Measurements from ENCODE around the gene SPDYE8. TPM values are rescaled to one million over a fixed set of nuclear protein-coding genes. Genes with fewer than 3 reads are reported as not detected.
"Not testable (repeated sequence)": the region's sequence is repeated elsewhere in the genome, so short reads cannot be mapped to it uniquely, and the experiment has no call there.

Gene SPDYE8
- total RNA-seq, 4 donors from 2014 or later, result not detected

DNA sequence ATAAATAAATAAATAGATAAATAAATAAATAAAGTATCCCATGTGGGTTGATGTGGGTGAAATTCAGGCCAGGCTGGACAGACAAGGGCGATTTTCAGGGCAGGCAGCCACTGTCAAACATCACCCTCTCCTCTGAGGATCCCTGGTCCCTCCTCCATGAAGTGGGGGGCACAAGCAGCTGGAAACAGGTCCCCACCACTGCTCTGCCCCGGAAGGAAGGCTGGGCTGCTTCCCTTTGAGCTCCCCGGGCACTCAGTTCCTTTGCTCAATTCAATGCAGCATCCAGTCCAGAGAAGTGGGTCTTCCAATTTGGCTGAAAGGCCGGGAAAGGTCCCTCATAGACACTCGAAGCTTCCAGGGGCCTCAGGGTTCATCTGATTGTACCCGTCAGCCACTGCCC, 49.2 kb downstream of the SPDYE8 start:
- DNase-seq; H3K27ac ChIP-seq; H3K36me3 ChIP-seq; in situ Hi-C loops (cut with MboI; ENCODE audit: low pct_ligation_motif_present in 1 of 4, low pct_unique_long_range_greater_than_20kb in 1 of 4, low sequenced_read_pairs in 3 of 4); H3K27me3 ChIP-seq; H3K9me3 ChIP-seq; H3K4me1 ChIP-seq; H3K4me3 ChIP-seq; intact Hi-C loops (cut with DNase I; ENCODE audit: low total_unique reads): not testable (repeated sequence)
- WGBS, 2 donors (ENCODE audit: low coverage in 1 of 2), result no CpG with 5 or more reads among the region's 6 CpGs

DNA sequence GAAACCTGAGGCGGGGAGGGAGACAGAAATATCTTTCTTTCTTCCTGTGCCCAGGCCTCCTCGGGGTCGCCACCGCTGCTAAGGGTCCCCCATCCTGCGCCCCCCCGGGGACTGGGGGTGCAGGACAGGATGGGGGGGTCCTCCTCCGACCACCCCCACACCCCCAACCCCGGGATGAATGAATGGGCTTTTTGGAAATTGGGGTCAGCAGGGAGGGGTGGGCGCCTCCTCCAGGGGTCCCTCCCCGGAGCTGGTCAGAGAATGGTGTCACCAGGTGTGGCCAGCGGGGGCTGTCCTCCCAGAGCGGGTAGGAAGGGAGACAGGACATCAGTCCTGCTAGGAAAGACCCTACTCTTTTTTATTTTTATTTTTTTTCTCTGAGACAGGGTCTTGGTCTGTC, 53.1 kb downstream of the SPDYE8 start:
- in situ Hi-C loops (cut with MboI; ENCODE audit: low pct_ligation_motif_present in 1 of 4, low pct_unique_long_range_greater_than_20kb in 1 of 4, low sequenced_read_pairs in 3 of 4); H3K9me3 ChIP-seq; H3K27me3 ChIP-seq; intact Hi-C loops (cut with DNase I; ENCODE audit: low total_unique reads); DNase-seq; H3K4me1 ChIP-seq; H3K4me3 ChIP-seq; H3K27ac ChIP-seq; H3K36me3 ChIP-seq: not testable (repeated sequence)
- WGBS, 2 donors (ENCODE audit: low coverage in 1 of 2), result 100% methylated on average over 1 of the region's 12 CpGs; no CpG with 5 or more reads in 1 of the 2 donors

DNA sequence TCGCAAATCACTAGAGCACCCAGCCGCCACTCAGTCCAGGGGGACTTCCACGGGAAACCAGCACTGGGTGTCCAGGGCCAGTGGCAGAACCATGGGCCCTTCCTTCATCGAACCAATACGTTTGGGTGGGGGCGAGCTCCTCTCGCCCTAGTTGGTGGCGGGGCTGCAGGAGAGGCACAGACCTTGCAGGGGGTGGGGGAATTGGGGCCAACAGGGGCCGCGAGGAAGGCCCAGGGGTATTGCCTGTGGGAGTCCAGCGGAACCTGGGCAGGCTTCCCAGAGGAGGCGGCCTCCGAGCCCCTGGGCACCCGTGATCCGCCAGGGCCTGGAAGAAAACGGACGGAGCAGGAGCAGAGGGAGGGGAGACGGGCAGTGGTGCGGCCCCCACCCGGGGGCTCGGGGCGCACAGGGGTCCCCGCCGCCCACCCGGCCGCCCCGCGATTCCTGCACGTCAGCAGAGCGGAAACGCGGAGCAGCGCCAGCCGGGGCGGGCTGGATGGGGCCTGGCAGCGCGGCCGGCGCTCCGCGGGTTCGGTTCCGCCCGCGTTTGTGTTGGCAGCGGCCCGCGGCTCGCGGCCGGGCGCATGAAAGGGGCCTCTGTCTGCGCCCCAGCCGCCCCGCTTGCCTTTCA, 53.8 kb downstream of the SPDYE8 start:
- H3K4me3 ChIP-seq; H3K27ac ChIP-seq; H3K9me3 ChIP-seq; H3K36me3 ChIP-seq; in situ Hi-C loops (cut with MboI; ENCODE audit: low pct_ligation_motif_present in 1 of 4, low pct_unique_long_range_greater_than_20kb in 1 of 4, low sequenced_read_pairs in 3 of 4); H3K4me1 ChIP-seq; H3K27me3 ChIP-seq; intact Hi-C loops (cut with DNase I; ENCODE audit: low total_unique reads): not testable (repeated sequence)
- peak; percentile 7 for DNase-seq
- WGBS, 2 donors (ENCODE audit: low coverage in 1 of 2), result 97% methylated on average over 11 of the region's 55 CpGs; no CpG with 5 or more reads in 1 of the 2 donors

DNA sequence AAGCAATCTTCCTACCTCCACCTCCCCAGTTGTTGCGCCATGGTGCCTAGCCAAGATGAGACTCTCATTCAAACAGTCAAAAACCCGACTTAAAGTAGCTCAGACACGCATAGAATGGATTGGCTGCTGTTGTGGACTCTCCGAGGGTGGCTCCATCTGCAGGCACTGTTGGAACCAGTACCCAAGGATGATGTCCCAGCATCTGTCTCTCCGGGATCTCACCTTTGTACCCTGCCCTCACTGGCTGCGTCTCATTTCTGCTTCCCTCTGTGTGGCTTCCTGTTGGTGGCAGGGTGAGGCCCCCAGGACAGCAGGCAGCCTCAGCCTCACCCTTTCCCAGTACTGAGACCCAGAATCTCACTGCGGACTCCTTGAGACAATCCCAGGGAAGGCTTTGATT, 54.8 kb downstream of the SPDYE8 start:
- intact Hi-C loops (cut with DNase I; ENCODE audit: low total_unique reads); H3K4me3 ChIP-seq; H3K27ac ChIP-seq; DNase-seq; in situ Hi-C loops (cut with MboI; ENCODE audit: low pct_ligation_motif_present in 1 of 4, low pct_unique_long_range_greater_than_20kb in 1 of 4, low sequenced_read_pairs in 3 of 4); H3K27me3 ChIP-seq; H3K9me3 ChIP-seq; H3K36me3 ChIP-seq; H3K4me1 ChIP-seq: not testable (repeated sequence)
- 100% methylated on average over 3 of the region's 7 CpGs; no CpG with 5 or more reads in 1 of the 2 donors for WGBS, 2 donors (ENCODE audit: low coverage in 1 of 2)

DNA sequence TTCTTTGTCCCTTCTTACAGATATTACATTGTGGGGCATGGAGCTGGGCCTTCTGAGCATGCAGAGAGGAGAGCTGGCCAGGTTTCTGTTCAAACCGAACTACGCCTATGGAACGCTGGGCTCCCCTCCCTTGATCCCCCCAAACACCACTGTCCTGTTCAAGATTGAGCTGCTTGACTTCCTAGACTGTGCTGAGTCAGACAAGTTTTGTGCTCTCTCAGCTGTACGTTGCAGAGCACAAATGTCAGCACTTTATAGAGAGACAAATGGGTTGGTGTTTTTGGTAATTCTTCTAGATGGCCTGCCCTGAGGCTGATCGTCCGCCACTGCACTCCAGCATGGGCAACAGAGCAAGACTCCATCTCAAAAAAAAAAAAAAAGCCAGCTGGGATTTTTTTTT, 58.1 kb downstream of the SPDYE8 start:
- H3K27ac ChIP-seq; DNase-seq; H3K9me3 ChIP-seq; H3K4me1 ChIP-seq; intact Hi-C loops (cut with DNase I; ENCODE audit: low total_unique reads); H3K36me3 ChIP-seq; H3K27me3 ChIP-seq; H3K4me3 ChIP-seq; in situ Hi-C loops (cut with MboI; ENCODE audit: low pct_ligation_motif_present in 1 of 4, low pct_unique_long_range_greater_than_20kb in 1 of 4, low sequenced_read_pairs in 3 of 4): not testable (repeated sequence)
- WGBS, 2 donors (ENCODE audit: low coverage in 1 of 2), result no CpG with 5 or more reads among the region's 6 CpGs

Small RNA genes lying within 50 kb of the gene (small RNA-seq; reads per million reads assigned to genes)
- gene RF00019, result 0 reads per million in 4 donors

Other genes with a start within 250 kb of the SPDYE8 start
- 10 to 100 TPM in 1 of 4 donors, 1 to 10 TPM in 3; 3.7 to 12.1 (median 9.6) TPM for gene TYW1B, start 201.6 kb downstream of the SPDYE8 start, total RNA-seq
- gene POM121, start 104.7 kb downstream of the SPDYE8 start, total RNA-seq, result 10 to 100 TPM; 17.1 to 49.0 (median 23.6) TPM
- gene TRIM74, start 60.3 kb downstream of the SPDYE8 start, total RNA-seq, result under 1 TPM in 1 of 4 donors, not detected in 3; 0.82 TPM
- not detected for gene SPDYE11, start 28.1 kb upstream of the SPDYE8 start, total RNA-seq
- gene SPDYE9, start 56.3 kb upstream of the SPDYE8 start, total RNA-seq, result not detected

All from transverse colon (tissue), 4 donors.